ENCODE data around the gene SFMBT2.

SFMBT2 gene

GRCh38 chr10:7443036-7443435 is 32.2 kb upstream of the SFMBT2 start:
- TF ChIP-seq CTCF (IDR thresholded peaks at IDR 0.05), result no peak

GRCh38 chr10:7441403-7442147 is 30.7 kb upstream of the SFMBT2 start:
- TF ChIP-seq CTCF (IDR thresholded peaks at IDR 0.05), result no peak

GRCh38 chr10:7439696-7440095 is 28.9 kb upstream of the SFMBT2 start:
- TF ChIP-seq CTCF (IDR thresholded peaks at IDR 0.05), result no peak

- no peak for TF ChIP-seq CTCF (IDR thresholded peaks at IDR 0.05)
These were observed 27.6 kb upstream of the SFMBT2 start for GRCh38 chr10:7438196-7438986.

- no peak for TF ChIP-seq CTCF (IDR thresholded peaks at IDR 0.05)
These were observed 25.8 kb upstream of the SFMBT2 start for GRCh38 chr10:7436490-7437100.

- no peak for TF ChIP-seq CTCF (IDR thresholded peaks at IDR 0.05)
These were observed 24.8 kb upstream of the SFMBT2 start for GRCh38 chr10:7435674-7436073.

GRCh38 chr10:7434378-7434777 is 23.5 kb upstream of the SFMBT2 start:
- no peak for TF ChIP-seq CTCF (IDR thresholded peaks at IDR 0.05)

Data from LNCAP (cell line).